GM19035 (cell line): ENCODE results near the gene MCOLN1.
"Not testable (repeated sequence)": the region's sequence is repeated elsewhere in the genome, so short reads cannot be mapped to it uniquely, and the experiment has no call there.

Source experiments
- ATAC-seq: cut with Tn5 transposase; IDR thresholded peaks from one replicate; pipeline ENCODE4 v1.9.1; 2021; ENCODE audit not compliant: unreplicated experiment

Gene MCOLN1

GRCh38 chr19:7565332-7565731 is 42.9 kb downstream of the MCOLN1 start:
- no peak for ATAC-seq

GRCh38 chr19:7570761-7571160 is 48.3 kb downstream of the MCOLN1 start:
- no peak for ATAC-seq

- no peak for ATAC-seq
Measured at GRCh38 chr19:7575434-7576040, 53.1 kb downstream of the MCOLN1 start.

- ATAC-seq = not testable (repeated sequence)
Measured at GRCh38 chr19:7577422-7577821, 55.0 kb downstream of the MCOLN1 start.

- no peak for ATAC-seq
Measured at GRCh38 chr19:7578127-7578526, 55.7 kb downstream of the MCOLN1 start.

- no peak for ATAC-seq
Measured at GRCh38 chr19:7579182-7579581, 56.8 kb downstream of the MCOLN1 start.

- no peak for ATAC-seq
Measured at GRCh38 chr19:7582446-7582845, 60.0 kb downstream of the MCOLN1 start.
